Activated naive CD4-positive, alpha-beta T cell treated with anti-CD3 and anti-CD28 coated beads, Interleukin-2, amount 10 ng/mL, durations not matched to agents 7 days and 5 days (primary cell): ENCODE measurements around the gene BSN.

Experiments used
- CTCF ChIA-PET: fragments of 350-600 bp; sonication (Branson Sonifier 250); formaldehyde crosslinking; loops from one replicate; lab custom pipeline; 2021; ENCODE audit warnings: antibody characterized with exemption; lab: Charles Lee
- DNase-seq: peaks from one replicate; pipeline ENCODE4 v3.0.0-alpha.2; 2020
- H3K27ac Mint-ChIP-seq: one replicate; pipeline ENCODE4 v1.8.0; 2021; ENCODE audit warnings: mild to moderate bottlenecking, moderate library complexity, mixed read lengths
- H3K27me3 Mint-ChIP-seq: one replicate; pipeline ENCODE4 v1.8.0; 2021; ENCODE audit warnings: mild to moderate bottlenecking, mixed read lengths
- H3K36me3 Mint-ChIP-seq: one replicate; pipeline ENCODE4 v1.8.0; 2021; ENCODE audit warnings: mixed read lengths
- H3K4me1 Mint-ChIP-seq: one replicate; pipeline ENCODE4 v1.8.0; 2021; ENCODE audit warnings: mixed read lengths
- H3K4me3 Mint-ChIP-seq: one replicate; pipeline ENCODE4 v1.8.0; 2021; ENCODE audit warnings: mild to moderate bottlenecking, moderate library complexity, mixed read lengths
- H3K9me3 Mint-ChIP-seq: one replicate; pipeline ENCODE4 v1.8.0; 2021; ENCODE audit warnings: mixed read lengths

Gene BSN

GRCh38 chr3:49666592-49666991, 112.3 kb downstream of the BSN start:
- DNase-seq: no peak
- H3K36me3 Mint-ChIP-seq: no peaks in the 10 kb centered on the region
- peaks cover 9% of the 10 kb centered on the region for H3K27me3 Mint-ChIP-seq
- CTCF ChIA-PET: no interaction called here
- no peak overlapping the region for H3K4me3 Mint-ChIP-seq
- H3K27ac Mint-ChIP-seq: no peak overlapping the region
- no peaks in the 10 kb centered on the region for H3K4me1 Mint-ChIP-seq
- no peaks in the 10 kb centered on the region for H3K9me3 Mint-ChIP-seq

- DNase-seq: no peak
- peaks cover 2% of the 10 kb centered on the region for H3K36me3 Mint-ChIP-seq
- no peak overlapping the region for H3K27ac Mint-ChIP-seq
- peaks cover 7% of the 10 kb centered on the region for H3K4me1 Mint-ChIP-seq
- no peaks in the 10 kb centered on the region for H3K9me3 Mint-ChIP-seq
- peaks cover 9% of the 10 kb centered on the region for H3K27me3 Mint-ChIP-seq
- H3K4me3 Mint-ChIP-seq: no peak overlapping the region
- CTCF ChIA-PET: no interaction called here
These were observed 113.6 kb downstream of the BSN start for GRCh38 chr3:49667701-49668413.

- no peak overlapping the region for H3K27ac Mint-ChIP-seq
- peaks cover 12% of the 10 kb centered on the region for H3K4me1 Mint-ChIP-seq
- H3K27me3 Mint-ChIP-seq: peaks cover 9% of the 10 kb centered on the region
- H3K36me3 Mint-ChIP-seq: peaks cover 2% of the 10 kb centered on the region
- no peak overlapping the region for H3K4me3 Mint-ChIP-seq
- DNase-seq: no peak
- CTCF ChIA-PET: interaction anchor here (5.3 kb wide), 1 partner anchor 130 kb away, joined by 155 read pairs; no protein-coding TSS in a partner anchor
- H3K9me3 Mint-ChIP-seq: no peaks in the 10 kb centered on the region
These were observed 114.1 kb downstream of the BSN start for GRCh38 chr3:49668414-49668797.

- peaks cover 16% of the 10 kb centered on the region for H3K4me1 Mint-ChIP-seq
- H3K36me3 Mint-ChIP-seq: peaks cover 2% of the 10 kb centered on the region
- H3K4me3 Mint-ChIP-seq: no peak overlapping the region
- DNase-seq: no peak
- H3K27me3 Mint-ChIP-seq: peaks cover 12% of the 10 kb centered on the region
- H3K27ac Mint-ChIP-seq: no peak overlapping the region
- CTCF ChIA-PET: interaction anchor here (5.3 kb wide), 1 partner anchor 130 kb away, joined by 155 read pairs; no protein-coding TSS in a partner anchor
- no peaks in the 10 kb centered on the region for H3K9me3 Mint-ChIP-seq
These were observed 114.6 kb downstream of the BSN start for GRCh38 chr3:49668861-49669260.

- Mint-ChIP-seq H3K9me3 (no peaks in the 10 kb centered on the region), H3K27ac (no peak overlapping the region), H3K4me3 (no peak overlapping the region), H3K4me1 (peaks cover 16% of the 10 kb centered on the region), H3K36me3 (peaks cover 2% of the 10 kb centered on the region), H3K27me3 (peaks cover 14% of the 10 kb centered on the region)
- CTCF ChIA-PET: interaction anchor here (5.3 kb wide), 1 partner anchor 131 kb away, joined by 155 read pairs; no protein-coding TSS in a partner anchor
- DNase-seq: no peak
These were observed 115.1 kb downstream of the BSN start for GRCh38 chr3:49669352-49669751.

GRCh38 chr3:49670940-49671290, 116.6 kb downstream of the BSN start:
- DNase-seq: no peak
- H3K27me3 Mint-ChIP-seq: peaks cover 14% of the 10 kb centered on the region
- peaks cover 10% of the 10 kb centered on the region for H3K36me3 Mint-ChIP-seq
- CTCF ChIA-PET: interaction anchor here (0.8 to 5.3 kb wide), 13 partner anchors 12 to 160 kb away, joined by 3 to 155 read pairs (median 5); no protein-coding TSS in a partner anchor
- H3K9me3 Mint-ChIP-seq: no peaks in the 10 kb centered on the region
- peaks cover 30% of the 10 kb centered on the region for H3K4me1 Mint-ChIP-seq
- no peak overlapping the region for H3K4me3 Mint-ChIP-seq
- no peak overlapping the region for H3K27ac Mint-ChIP-seq

GRCh38 chr3:49671291-49672288, 117.3 kb downstream of the BSN start:
- CTCF ChIA-PET: interaction anchor here (0.6 to 5.3 kb wide), 21 partner anchors 9 to 750 kb away, joined by 3 to 155 read pairs (median 3); partner anchors contain the start of gene USP4
- Mint-ChIP-seq H3K4me3 (peak overlapping the region; percentile 66), H3K36me3 (peaks cover 14% of the 10 kb centered on the region), H3K27me3 (peaks cover 14% of the 10 kb centered on the region), H3K4me1 (peaks cover 34% of the 10 kb centered on the region), H3K9me3 (no peaks in the 10 kb centered on the region), H3K27ac (peak overlapping the region; percentile 70)
- DNase-seq: peak; percentile 82

- H3K36me3 Mint-ChIP-seq: peaks cover 25% of the 10 kb centered on the region
- DNase-seq: no peak
- peak overlapping the region; percentile 93 for H3K4me3 Mint-ChIP-seq
- H3K4me1 Mint-ChIP-seq: peaks cover 34% of the 10 kb centered on the region
- peaks cover 14% of the 10 kb centered on the region for H3K27me3 Mint-ChIP-seq
- H3K9me3 Mint-ChIP-seq: no peaks in the 10 kb centered on the region
- H3K27ac Mint-ChIP-seq: peak overlapping the region; percentile 99
- CTCF ChIA-PET: interaction anchor here (0.6 to 5.3 kb wide), 6 partner anchors 18 to 1547 kb away, joined by 3 to 155 read pairs (median 3); no protein-coding TSS in a partner anchor
These were observed 118.9 kb downstream of the BSN start for GRCh38 chr3:49673121-49673714.

GRCh38 chr3:49673715-49674496, 119.6 kb downstream of the BSN start, which contains the start of gene APEH:
Gene APEH (plus strand): TSS chr3:49674351. CDS start chr3:49674402, 51 bp downstream.
- Mint-ChIP-seq H3K4me1 (peaks cover 34% of the 10 kb centered on the region), H3K36me3 (peaks cover 26% of the 10 kb centered on the region), H3K27ac (peak within 1 kb of the TSS; percentile 99), H3K27me3 (peaks cover 14% of the 10 kb centered on the region), H3K9me3 (no peaks in the 10 kb centered on the region), H3K4me3 (peak within 1 kb of the TSS; percentile 93)
- CTCF ChIA-PET: interaction anchor here (0.6 to 5.3 kb wide), 4 partner anchors 131 to 1548 kb away, joined by 3 to 155 read pairs (median 3); no protein-coding TSS in a partner anchor
- DNase-seq: peak; percentile 99

GRCh38 chr3:49674497-49674983, 120.3 kb downstream of the BSN start:
- Mint-ChIP-seq H3K27me3 (peaks cover 9% of the 10 kb centered on the region), H3K27ac (peak overlapping the region; percentile 99), H3K36me3 (peaks cover 26% of the 10 kb centered on the region), H3K9me3 (no peaks in the 10 kb centered on the region), H3K4me1 (peaks cover 34% of the 10 kb centered on the region), H3K4me3 (peak overlapping the region; percentile 93)
- CTCF ChIA-PET: interaction anchor here (1.0 kb wide), 1 partner anchor 135 kb away, joined by 4 read pairs; no protein-coding TSS in a partner anchor
- no peak for DNase-seq

- peaks cover 5% of the 10 kb centered on the region for H3K27me3 Mint-ChIP-seq
- DNase-seq: no peak
- no peak overlapping the region for H3K27ac Mint-ChIP-seq
- H3K36me3 Mint-ChIP-seq: peaks cover 29% of the 10 kb centered on the region
- H3K4me1 Mint-ChIP-seq: peaks cover 34% of the 10 kb centered on the region
- CTCF ChIA-PET: interaction anchor here (1.0 kb wide), 1 partner anchor 136 kb away, joined by 4 read pairs; no protein-coding TSS in a partner anchor
- H3K9me3 Mint-ChIP-seq: no peaks in the 10 kb centered on the region
- no peak overlapping the region for H3K4me3 Mint-ChIP-seq
These were observed 121.6 kb downstream of the BSN start for GRCh38 chr3:49675912-49676311.

- Mint-ChIP-seq H3K27ac (no peak overlapping the region), H3K9me3 (no peaks in the 10 kb centered on the region), H3K4me1 (peaks cover 10% of the 10 kb centered on the region), H3K36me3 (peaks cover 35% of the 10 kb centered on the region), H3K27me3 (peaks cover 13% of the 10 kb centered on the region), H3K4me3 (no peak overlapping the region)
- DNase-seq: no peak
- CTCF ChIA-PET: no interaction called here
These were observed 126.4 kb downstream of the BSN start for GRCh38 chr3:49680493-49681231.
